Endothelial cell of coronary artery (primary cell): Measurements from ENCODE around the gene AKNA. TPM values are rescaled to one million over a fixed set of nuclear protein-coding genes. Genes with fewer than 3 reads are reported as not detected.

ENCODE experiments used
- total RNA-seq: library from RNA; depleted of rRNA; stranded (reverse); fragments of >200 nt; gene quantifications from 2 replicates; pipeline ENCODE4 v1.2.3, GENCODE V29; 2014

AKNA gene
- total RNA-seq = 3.8 and 5.6 TPM in 2 replicates

GRCh38 chr9:114387680-114388356, at the start of gene AKNA:
Gene AKNA (minus strand): TSS chr9:114387982. CDS start chr9:114381333, 6,649 bp downstream.

GRCh38 chr9:114329625-114330022, 58.2 kb downstream of the AKNA start, which contains the start of gene ORM2:
Gene ORM2 (plus strand): TSS chr9:114329869. CDS start chr9:114329905, 36 bp downstream.

GRCh38 chr9:114322831-114323531, 64.8 kb downstream of the AKNA start, which contains the start of gene ORM1:
Gene ORM1 (plus strand): TSS chr9:114323098. CDS start chr9:114323134, 36 bp downstream.

Other genes with a start within 250 kb of the AKNA start
- 7.3 and 11.5 TPM in 2 replicates for gene COL27A1, start 232.4 kb downstream of the AKNA start, total RNA-seq
- not detected in 2 replicates for gene ORM1, start 64.9 kb downstream of the AKNA start, total RNA-seq
- gene ORM2, start 58.1 kb downstream of the AKNA start, total RNA-seq = not detected in 2 replicates
- gene WHRN, start 117.5 kb upstream of the AKNA start, total RNA-seq = under 0.01 and 0.19 TPM in 2 replicates
- gene ATP6V1G1, start 199.8 kb upstream of the AKNA start, total RNA-seq = 96.3 and 104 TPM in 2 replicates
- 1.9 and 2.4 TPM in 2 replicates for gene TMEM268, start 223.3 kb upstream of the AKNA start, total RNA-seq